HG03432 (cell line): ENCODE results near the gene SNED1.
"Not testable (repeated sequence)": the region's sequence is repeated elsewhere in the genome, so short reads cannot be mapped to it uniquely, and the experiment has no call there.

Experiments used
- ATAC-seq: cut with Tn5 transposase; IDR thresholded peaks from one replicate; pipeline ENCODE4 v1.9.1; 2021; ENCODE audit warnings: mild to moderate bottlenecking, moderate library complexity; ENCODE audit not compliant: unreplicated experiment

Gene SNED1

DNA sequence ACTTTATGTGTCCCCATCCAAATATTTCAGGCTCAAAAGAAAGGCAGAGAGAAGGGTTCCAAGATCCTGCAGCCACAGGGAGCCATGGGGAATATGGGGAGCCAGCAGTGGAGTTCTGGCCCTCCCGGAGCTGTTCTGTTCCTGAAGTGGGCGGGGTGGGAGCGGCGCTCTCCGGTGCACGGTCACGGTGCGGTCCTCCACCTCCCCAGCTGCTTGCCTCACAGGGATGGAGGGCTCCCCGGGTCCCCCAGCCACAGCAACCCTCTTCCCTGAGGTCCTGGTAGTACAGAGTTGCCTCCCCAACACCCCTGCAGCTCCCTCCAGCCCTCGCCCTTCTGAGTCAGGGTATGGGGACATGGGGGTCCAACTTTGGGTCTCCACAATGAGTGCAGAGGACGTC lies 26.2 kb upstream of the SNED1 start:
- no peak for ATAC-seq

DNA sequence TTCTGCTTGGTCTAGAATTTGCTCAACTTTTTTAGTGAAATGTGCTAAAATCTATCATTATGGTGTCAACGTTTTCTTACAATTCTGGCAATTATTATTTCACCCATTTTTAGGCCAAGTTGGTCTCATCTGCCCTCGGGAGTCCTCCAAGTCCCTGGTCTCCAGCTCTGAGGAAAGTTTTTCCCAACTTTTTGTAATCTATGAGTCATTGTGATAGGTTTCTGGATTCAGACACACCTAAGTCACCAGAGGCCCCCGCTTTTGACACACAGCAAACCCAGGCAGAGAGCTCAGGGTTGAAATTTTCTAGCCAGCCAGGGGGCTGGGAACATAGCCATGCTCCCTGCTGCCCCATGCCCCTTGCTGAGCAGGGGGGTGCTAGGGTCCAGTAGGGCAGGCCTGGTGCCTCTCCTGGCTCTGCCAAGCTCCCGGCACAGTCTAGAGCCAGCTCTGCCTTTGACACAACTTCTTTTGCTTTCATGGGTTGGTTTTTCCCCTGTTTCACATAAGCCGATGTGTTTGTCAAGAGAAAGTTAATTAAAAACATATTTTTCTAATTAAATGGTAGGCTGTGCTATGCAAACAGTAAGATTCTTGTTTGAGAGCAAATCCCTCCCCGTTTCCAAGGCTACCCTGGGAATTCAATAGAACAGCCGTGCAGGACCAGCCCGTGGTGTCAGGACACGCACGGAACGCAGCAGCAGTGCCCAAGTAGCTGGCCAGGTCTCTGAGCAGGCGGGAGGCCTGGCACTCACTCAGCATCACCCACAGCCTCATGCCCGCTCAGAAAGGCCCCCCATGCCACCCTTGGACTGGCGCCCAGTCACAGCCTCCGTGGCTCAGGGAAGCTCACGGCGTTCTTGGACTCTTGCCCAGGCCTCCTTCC lies 25.5 kb upstream of the SNED1 start:
- ATAC-seq: no peak

DNA sequence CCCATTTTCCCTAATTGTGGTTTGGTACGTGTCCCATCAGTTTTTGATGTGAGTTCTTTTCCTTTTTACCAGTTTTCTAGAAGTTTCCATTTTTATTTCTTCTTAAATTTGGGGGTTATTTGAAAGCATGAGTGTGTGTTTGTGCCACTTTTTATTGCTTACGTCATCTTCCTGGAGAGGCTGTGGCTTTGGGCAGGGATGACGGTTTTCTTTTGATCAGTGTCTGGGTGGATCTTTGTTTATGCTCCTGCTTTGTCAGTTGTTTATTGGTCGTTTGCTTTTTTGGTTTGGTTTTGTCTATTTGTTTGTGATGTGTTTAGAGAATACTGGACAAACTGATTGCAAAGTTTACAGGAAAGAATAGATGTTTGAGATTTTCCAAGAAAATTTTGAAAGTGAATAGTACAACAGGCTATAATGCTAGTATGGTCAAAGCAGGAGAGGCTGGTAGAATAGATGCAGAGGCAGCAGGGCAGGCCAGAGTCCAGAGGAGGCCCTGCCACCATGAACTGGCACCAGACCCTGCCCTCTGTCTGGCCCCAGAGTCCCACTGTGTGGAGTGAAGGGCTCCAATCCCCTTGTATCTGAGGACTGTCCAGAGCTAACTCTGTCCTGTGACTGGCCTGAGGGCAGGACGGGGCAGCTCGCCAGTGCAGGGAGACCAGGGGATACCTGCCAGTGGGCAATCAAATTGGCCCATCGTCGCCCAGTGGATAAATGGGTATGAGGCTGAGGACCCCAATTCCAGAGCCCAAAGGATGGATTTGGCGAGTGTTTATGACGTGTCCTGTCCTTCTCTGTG lies 23.4 kb upstream of the SNED1 start:
- no peak for ATAC-seq

DNA sequence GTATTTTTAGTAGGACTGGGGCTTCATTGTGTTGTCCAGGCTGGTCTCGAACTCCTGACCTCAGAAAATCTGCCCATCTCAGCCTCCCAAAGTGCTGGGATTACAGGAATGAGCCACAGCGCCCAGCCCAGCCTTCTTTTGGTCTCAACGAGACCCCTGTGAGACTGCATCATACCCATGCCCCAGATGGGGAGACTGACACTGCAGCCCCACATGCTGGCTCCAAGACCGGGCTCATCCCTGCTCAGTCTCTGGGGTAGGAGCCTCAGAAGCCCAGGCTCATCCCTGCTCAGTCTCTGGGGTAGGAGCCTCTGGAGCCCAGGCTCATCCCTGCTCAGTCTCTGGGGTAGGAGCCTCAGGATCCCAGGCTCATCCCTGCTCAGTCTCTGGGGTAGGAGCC lies 22.5 kb upstream of the SNED1 start:
- ATAC-seq: not testable (repeated sequence)

DNA sequence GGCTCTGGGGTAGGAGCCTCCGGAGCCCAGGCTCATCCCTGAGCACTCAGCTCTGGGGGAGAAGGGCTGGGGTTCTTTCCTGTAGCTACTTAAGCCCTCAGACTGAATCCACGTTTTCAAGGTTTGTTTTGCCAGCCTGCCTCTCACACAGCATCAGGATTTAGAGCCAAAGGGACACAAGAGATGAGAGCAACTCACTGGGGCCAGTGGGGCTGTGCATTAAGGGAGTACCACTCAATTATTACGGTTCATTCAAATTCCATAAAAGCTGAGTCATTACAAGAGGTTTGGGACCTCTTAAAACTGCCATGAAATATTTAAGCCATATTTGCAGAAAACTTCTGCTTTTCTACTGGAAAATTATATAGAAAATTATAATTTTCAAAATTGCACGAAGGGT lies 17.1 kb upstream of the SNED1 start:
- no peak for ATAC-seq

DNA sequence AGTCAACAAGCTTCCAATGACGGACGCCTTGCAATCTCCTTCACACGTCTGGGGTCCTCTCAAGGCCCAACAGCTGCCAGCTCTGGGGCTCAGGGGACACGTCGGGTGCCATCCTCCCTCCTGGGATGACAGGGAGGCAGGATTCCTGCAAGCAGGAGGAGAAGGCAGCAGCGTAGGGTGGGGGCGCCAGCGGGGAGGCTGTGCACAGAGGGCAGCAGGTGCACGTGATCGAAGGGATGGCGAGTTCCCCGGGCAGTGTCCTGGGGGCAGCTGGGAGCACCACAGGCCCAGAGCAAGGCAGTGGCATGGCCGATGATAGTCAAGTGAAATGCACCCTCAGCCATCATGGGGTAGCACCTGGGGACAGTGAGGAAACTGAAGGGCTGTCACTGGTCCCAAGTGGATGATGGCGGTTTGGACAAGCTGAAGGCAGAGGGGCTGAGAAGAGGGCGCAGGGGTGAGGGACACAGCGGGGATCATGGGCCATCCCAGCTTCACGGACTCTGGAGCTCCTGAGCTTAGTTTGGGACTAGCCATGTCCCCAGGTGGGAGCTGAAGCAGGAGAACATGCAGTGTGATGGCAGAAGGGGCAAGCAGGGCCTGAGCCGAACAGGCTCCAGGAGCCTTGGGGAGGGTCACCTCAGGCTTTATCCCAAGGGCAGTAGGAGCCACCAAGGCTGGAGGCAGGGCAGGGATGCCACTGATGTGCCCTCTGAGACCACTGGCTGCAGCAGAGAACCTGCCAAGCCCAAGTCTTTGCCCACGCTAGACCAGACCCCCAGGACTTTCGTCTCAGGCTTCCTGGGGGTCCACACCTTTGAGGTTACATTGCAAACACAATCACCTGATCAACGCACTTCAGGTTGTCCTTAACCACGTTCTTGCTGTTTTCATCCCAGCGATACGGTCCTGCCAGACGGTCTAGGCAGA lies 16.3 kb upstream of the SNED1 start:
- no peak for ATAC-seq

DNA sequence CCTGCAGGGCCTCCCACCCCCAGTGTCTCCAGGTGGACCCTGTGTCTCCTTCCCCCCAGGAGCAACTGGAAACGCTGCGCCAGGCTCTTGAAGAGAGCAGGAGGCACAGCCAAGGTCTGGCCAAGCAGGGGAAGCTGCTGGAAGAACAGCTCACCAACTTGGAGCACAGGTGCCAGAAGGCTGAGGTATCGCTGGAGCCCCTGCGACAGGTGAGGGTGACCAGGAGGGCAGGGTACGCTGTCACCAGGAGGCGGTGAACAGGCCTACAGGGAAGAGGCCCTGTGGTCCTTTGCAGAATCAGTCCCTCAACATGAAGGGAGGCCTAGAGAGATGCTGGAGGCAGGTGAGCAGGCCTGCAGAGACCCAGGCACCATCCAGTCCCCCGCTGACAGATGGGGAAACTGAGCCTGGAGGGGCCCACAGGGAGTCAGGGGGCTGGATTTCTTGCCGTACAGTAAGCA lies 15.6 kb upstream of the SNED1 start:
- ATAC-seq: no peak

DNA sequence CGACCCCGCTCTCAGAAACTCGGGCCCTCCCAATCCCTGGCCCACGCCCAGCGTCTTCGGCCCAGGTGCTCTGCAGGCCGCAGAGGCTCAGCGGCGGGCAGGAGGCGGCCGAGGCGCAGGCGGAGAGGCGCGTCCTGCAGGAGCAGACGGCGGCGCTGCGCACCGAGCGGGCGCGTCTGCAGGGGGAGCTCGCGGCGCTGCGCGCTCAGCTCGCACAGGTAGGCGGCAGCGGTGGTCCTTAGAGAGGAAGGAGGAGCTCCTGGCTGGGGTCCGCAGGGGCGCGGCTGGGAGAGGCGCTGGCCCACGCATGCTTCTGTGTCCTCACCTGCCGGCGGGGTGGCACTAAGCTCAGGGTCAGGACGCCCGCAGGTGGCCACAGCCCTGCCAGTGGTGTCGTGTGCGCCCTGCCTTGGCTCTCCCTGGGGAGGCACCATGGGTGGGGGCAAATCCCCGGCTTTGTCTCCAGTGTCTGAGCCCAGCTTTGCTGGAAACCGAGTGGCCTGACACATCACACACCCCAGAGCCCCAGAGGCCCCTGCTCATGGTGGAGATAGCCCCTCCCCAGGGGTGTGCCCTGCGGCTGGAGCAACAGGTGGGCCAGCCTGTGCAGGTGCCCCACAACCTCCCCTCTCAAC lies 14.9 kb upstream of the SNED1 start:
- peak; percentile 53 for ATAC-seq

DNA sequence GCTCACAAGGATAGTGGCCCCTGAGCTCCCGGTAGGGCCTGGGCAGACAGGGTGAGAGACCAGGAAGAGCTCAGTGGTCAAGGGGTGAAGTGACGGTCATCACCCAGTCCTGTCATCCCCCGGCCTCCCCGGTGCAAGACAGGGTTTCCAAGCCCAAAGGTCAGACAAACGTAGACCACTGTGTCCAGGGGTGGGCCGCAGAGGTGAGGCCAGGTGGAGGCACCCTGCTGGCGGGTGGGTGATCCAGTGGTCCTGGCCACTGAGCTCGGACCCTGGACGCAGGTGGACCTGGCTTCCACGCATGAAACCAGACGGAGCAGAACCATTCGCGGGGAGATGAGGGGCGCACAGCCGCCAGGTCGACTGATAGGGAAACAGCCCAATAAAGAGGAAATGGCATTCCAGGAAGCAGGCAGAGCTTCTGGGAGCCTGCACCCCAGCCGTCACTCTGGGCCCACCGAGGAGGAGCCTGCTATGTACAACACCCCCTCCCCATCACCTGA lies 14.4 kb upstream of the SNED1 start:
- ATAC-seq: no peak

DNA sequence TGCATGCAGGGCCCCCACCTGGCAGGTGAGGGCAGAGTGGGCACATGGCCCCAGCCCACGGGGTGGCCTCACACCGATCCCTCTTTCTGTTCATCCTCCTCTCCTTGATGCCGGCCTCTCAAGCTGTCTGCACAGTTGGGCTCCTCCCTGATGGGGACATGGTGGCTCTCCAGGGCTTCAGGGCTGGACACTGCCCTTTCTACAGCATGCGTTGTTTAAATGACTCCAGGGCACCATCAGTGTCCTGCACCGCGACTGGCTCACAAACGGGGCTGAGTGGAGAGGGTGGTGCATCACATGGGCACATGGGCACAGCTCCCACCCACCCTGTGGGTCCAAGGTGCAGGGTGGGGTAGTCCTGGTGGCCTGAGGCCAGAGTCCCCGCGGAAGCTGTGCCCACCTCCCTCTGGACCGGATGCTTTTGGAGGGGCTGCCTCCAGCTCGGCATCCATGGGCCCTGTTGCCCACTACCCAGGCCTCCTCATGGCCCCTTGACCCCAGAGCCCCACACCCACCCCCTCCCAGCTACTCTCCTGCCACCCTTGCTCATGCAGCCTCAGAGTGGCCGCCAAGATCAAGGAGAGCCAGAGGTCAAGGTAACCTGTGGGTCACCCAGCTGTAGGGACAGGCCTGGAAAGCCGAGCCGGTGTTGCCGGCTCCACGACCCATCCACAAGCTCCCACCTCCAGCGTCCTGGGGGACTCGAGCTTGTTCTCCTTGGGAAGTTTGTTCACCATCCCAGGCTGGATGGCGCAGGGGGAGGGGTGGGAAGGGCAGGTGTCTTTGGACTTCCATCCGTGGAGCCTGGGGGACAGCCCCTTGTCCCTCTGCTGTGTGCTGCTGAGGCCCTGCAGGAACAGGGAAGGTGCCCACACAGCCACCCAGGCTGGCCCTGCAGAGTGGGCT lies 12.3 kb upstream of the SNED1 start:
- no peak for ATAC-seq

DNA sequence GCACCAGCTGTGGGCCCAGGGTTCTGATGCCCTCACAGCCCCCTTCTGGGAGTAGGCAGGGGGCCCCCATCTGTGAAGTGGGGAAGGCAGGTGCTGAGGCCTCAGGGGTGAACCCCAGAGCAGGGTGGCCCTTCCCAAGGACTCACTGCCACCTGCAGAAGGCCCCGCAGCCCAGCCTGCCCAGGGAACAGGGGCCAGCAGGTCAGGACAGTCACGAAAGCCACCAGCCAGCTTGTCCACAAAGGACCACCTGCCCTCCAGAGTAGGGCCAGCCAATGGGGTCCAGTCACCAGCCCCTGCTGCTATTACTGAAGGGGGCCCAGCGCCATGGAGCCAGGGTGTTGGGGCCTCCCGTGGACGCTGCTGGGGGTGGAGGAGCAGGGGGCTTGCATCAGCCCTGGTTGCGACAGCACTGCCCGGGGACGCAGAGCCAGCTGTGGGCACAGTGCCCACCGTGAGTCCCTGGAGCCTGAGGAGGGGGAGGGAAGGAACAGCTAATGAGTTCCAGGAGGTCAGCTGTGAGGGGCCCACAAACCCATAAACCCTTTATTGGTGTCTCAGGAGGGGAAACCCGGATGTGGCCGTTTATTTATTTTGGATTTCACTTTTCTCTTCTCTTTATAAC lies 11.5 kb upstream of the SNED1 start:
- ATAC-seq: no peak

DNA sequence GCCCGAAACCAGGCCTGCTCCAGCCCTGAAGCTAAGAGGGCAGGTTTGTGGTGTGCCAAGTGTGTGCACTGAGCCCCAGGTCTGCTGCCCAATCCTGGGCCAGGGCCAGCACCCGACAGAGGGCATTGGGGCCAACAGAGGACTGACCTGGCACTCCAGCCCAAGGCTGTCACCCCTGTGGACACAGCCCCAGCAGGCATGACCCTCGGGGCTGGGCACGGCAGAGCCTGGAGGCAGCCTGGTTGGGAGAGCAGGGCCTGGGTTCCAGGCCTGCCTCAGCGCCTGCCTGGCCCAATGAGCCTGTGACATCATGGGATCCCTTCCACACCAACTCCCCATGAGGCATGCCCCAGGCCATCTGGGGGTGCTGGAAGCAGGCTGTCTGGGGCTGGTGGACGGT lies 10.8 kb upstream of the SNED1 start:
- ATAC-seq: no peak

DNA sequence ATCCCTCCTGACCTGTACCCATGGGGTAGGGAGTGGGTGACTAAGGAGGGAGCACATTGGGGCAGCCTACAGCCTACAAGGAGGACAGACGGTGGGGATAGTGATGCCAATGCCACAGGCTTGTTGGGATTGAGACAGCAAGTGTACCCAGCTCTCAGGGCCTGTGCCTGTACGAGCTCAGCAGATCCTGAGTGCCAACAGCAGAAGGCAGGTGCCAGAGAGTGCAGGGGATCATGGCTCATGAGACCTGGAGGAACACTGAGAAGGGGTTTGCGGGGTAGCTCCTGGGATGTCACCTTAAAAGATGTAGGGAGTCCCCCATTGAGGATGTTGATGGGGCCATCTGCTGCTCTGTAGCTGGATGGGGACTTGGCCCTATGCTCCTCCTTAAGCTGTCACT lies 10.3 kb upstream of the SNED1 start:
- ATAC-seq: no peak

DNA sequence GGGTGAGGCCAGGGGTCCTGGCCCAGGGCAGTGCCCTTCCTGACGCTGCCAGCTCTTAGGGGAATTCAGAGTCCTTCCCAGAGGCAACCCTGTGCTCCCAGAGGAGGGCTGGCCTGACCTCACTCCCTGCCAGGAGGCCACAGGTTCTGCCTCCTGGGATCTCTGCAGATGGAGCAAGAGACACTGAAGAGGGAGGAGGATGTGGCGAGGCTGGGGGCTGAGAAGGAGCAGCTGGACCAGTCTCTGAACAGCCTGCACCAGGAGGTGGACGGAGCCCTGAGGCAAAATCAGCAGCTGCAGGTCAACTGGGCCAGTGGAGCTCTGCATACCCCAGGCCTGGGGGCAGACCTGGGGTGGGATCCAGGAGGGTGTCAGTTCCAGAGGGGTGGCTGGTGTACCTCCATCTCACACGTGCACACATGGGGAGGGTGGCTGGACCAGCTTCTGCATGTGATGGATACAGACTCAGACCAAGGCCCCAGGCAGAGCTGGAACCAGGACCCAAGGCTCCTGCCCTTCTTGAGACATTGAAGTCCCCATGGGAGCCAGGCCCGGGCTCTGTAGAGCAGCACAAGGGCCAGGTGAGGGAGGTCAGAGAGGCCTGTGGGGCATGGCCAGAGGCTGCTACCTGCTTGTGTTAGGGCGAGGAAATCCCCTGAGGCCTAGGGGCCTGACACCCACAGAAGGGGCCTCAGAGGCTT lies 9.7 kb upstream of the SNED1 start:
- ATAC-seq: no peak

DNA sequence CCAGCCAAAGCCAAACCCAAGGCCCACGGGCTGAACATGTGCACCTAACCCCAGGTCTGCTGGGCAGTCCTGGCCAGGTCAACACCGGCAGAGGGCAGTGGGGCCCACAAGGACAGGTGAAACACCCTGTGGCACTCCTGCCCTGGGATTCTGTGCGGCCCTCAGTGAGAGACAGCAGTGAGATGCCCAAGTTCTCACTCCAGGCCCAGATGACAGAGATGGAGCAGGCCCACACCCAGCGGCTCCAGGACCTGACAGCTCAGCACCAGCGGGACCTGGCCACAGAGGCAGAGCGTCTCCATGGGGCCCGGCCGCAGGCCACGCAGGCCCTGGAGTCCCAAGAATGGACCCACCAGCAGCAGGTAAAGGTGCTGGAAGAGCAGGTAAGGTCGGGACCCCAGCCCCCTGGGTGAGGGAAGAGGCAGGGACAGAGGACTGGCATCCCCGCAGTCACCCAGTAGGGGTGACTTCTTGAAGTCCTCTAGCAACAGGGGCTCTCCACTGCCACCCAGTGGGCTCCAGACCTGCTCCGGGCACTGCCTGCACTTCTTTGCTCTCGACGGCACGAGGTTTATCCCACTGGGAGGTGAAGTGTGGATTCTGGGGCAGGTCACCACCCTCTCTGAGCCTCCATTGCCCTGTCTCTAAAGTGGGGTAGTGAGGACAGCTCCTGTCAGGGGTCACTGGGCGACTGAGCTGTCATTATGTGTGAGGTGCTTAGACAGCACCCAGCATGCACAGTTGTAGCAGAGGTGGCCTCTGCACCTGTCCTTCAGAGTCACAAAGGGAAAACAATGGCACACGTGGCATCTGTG lies 8.8 kb upstream of the SNED1 start:
- no peak for ATAC-seq

DNA sequence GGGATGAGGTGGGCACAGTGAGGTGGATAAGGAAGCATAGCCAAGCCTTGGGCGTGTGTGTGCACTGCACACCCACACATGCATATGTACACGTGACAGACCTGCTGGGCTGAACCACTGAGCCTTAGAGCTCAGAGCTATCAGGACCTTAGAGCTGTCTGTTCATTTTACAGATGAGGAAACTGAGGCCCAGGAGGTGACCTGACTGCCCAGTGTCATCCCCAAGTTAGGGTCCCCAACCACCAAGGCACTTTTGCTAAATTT lies 8.2 kb upstream of the SNED1 start:
- ATAC-seq: no peak

DNA sequence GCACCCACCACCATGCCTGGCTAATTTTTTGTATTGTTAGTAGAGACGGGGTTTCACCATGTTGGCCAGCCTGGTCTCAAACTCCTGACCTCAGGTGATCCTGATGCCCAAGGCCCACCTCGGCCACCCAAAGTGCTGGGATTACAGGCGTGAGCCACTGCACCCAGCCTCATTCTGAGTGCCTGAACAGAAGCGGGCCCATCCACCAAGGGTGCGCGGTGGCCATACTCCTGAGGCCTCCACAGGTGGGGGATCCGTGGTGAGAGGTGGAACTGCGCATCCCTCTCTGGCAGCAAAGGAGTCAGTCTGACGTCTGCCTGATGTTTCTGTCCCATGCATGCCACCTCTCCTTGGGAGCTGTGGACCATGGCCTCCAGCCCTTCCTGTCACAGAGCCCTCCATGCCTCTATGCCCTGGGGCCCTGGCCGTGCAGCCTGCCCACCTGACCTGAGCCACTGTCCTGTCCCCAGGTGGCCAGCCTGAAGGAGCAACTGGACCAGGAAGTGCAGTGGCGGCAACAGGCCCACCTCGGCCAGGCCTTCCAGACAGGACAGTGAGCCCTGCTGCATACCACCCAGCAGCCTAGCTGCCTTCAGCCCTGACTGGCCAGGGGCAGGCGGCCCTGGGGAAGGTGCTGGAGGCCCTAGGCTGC lies 7.6 kb upstream of the SNED1 start:
- ATAC-seq: no peak
